NB4 (cell line): Measurements from ENCODE around the gene ITGA11.

ENCODE experiments used
- DNase-seq: peaks from one replicate; pipeline ENCODE4 v3.0.0; 2010; ENCODE audit warnings: low read depth
- H3K4me3 ChIP-seq: one replicate; pipeline ENCODE4 v1.5.1; 2011; ENCODE audit warnings: mild to moderate bottlenecking, low read depth, low read length, moderate library complexity
- MAX ChIP-seq: IDR thresholded peaks from 2 replicates; pipeline ENCODE4 v1.6.1; 2011; ENCODE audit warnings: low read depth, low read length
- MYC ChIP-seq: IDR thresholded peaks from 2 replicates; pipeline ENCODE4 v1.6.1; 2011; ENCODE audit warnings: low read depth, low read length
- POLR2A ChIP-seq: IDR thresholded peaks from 2 replicates; pipeline ENCODE4 v1.6.1; 2011; ENCODE audit warnings: mild to moderate bottlenecking; ENCODE audit not compliant: insufficient read length; ENCODE audit errors: extremely low read depth
- TF ChIP-seq, protein P1 (sequence below): IDR thresholded peaks from one replicate; pipeline ENCODE4 v1.5.1; 2012; ENCODE audit warnings: low read depth, low read length

The ITGA11 gene

DNA sequence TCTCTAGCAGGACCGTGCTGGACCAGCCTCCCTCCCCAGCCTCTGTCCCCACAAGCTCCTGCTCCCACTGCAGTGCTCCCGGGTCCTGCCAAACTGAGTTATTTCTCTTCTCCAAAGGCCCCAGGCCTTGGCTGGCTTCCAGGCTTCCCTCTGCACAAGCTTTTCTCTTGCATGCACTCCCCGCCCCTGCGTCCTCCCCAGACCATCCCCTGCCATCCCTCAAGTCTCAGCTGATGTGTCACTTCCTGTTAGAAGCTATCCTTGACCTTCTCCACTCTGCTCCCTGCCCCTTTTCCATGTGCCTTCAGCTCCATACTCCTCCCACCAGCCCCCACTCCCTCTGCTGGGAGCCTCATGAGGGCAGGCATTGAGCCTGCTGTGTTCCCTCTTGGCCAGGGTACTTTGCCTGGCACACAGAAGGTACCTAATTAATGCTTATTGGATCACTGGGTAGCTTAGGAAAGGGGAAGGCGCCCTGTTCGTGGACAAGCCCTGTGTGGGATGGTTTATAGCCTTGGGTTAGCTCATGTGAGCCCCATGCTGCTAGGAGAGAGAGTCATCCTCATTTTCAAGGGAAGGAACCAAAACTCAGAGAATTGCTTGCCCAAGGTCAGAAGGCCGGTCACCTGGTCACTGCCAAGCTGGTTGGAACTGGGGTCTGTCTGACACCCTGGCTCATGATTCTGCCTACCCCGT is 98.0 kb downstream of the ITGA11 start:
- H3K4me3 ChIP-seq, result no peak overlapping the region
- DNase-seq, result peak; percentile 66
- TF ChIP-seq MYC (no peak), MAX (no peak), POLR2A (no peak)
- TF ChIP-seq, protein P1, sequence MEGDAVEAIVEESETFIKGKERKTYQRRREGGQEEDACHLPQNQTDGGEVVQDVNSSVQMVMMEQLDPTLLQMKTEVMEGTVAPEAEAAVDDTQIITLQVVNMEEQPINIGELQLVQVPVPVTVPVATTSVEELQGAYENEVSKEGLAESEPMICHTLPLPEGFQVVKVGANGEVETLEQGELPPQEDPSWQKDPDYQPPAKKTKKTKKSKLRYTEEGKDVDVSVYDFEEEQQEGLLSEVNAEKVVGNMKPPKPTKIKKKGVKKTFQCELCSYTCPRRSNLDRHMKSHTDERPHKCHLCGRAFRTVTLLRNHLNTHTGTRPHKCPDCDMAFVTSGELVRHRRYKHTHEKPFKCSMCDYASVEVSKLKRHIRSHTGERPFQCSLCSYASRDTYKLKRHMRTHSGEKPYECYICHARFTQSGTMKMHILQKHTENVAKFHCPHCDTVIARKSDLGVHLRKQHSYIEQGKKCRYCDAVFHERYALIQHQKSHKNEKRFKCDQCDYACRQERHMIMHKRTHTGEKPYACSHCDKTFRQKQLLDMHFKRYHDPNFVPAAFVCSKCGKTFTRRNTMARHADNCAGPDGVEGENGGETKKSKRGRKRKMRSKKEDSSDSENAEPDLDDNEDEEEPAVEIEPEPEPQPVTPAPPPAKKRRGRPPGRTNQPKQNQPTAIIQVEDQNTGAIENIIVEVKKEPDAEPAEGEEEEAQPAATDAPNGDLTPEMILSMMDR, result no peak

DNA sequence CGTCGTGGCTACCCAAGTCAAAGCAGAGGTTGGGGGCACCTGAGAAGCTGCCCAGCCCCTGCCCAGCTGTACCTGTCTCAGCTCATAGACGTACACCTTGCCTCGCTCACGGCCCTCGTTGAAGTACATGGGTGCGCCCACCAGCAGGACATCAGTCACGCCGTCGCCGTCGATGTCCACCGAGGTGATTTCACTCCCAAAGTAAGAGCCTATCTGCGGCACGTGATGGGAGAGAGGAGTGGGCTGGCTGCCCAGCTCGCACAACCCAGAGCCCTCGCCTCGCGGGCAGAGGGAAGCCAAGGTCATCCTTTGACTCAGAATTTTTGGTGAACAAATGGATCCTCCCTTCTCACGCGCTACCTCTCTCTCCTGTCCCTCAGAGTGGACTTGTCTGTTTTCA is 99.7 kb downstream of the ITGA11 start:
- no peak for DNase-seq
- no peak overlapping the region for H3K4me3 ChIP-seq
- TF ChIP-seq POLR2A (no peak), MYC (no peak), MAX (no peak)
- TF ChIP-seq, protein P1, result no peak

DNA sequence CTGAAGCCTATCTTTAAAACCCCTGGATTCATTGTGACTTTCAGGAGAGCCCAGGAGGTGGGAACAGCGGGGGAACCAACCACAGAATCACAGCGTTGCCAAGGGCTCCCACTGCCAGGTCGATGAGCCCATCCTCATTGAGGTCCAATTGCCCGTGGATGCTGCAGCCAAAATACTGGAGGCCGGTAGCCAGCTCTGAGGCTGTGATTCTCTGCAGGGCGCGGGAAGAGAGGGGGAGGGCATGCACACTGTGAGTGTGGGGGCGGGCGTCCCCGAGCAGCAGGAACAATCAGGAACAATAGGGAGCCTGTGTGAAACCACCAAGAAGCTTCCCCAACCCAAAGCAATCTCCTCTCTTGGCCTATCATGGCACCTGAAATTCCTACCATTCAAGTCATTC is 101.1 kb downstream of the ITGA11 start:
- no peak for TF ChIP-seq MAX
- TF ChIP-seq, protein P1, result no peak
- TF ChIP-seq MYC, result no peak
- TF ChIP-seq POLR2A, result no peak
- no peak overlapping the region for H3K4me3 ChIP-seq
- no peak for DNase-seq

- TF ChIP-seq, protein P1, result no peak
- TF ChIP-seq MAX, result no peak
- TF ChIP-seq POLR2A, result no peak
- no peak for TF ChIP-seq MYC
- DNase-seq, result no peak
- no peak overlapping the region for H3K4me3 ChIP-seq
Measured at GRCh38 chr15:68330416-68330815, 101.5 kb downstream of the ITGA11 start.

DNA sequence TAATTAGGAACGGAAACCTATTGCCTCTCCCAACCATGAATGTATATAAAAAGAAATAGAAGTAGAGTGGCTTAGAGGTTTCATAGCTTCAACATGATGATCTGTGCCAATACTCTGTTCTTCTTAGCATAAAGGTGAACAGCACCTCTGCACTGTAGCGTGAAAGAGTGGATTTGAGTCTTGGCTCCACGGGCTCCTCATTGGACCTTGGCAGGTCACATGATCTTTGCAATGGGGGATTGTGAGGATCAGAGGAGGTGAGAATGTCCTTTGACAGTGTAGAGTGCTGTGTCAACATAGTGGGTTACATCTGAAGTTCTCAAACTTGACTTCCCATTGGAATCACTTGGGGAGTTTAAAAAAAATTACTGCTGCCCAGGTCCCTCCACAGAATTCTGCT is 103.0 kb downstream of the ITGA11 start:
- no peak overlapping the region for H3K4me3 ChIP-seq
- no peak for DNase-seq
- no peak for TF ChIP-seq MAX
- TF ChIP-seq MYC, result no peak
- TF ChIP-seq, protein P1, result no peak
- no peak for TF ChIP-seq POLR2A
